HG03457 (cell line): Measurements from ENCODE around the gene GATA2.

Experiments used
- ATAC-seq: cut with Tn5 transposase; IDR thresholded peaks from one replicate; pipeline ENCODE4 v1.9.1; 2021; ENCODE audit warnings: moderate number of reproducible peaks; ENCODE audit not compliant: unreplicated experiment

Gene GATA2

GRCh38 chr3:128492671-128493569 lies at the start of gene GATA2:
Gene GATA2 (minus strand): TSS chr3:128493201. CDS start chr3:128487031, 6,170 bp downstream.
- ATAC-seq = no peak

- no peak for ATAC-seq
Observed at GRCh38 chr3:128541246-128541645, 48.2 kb upstream of the GATA2 start.

- ATAC-seq = no peak
Observed at GRCh38 chr3:128539376-128539775, 46.4 kb upstream of the GATA2 start.

GRCh38 chr3:128537091-128537703 lies 44.2 kb upstream of the GATA2 start:
- ATAC-seq = no peak

GRCh38 chr3:128532012-128532983 lies 39.3 kb upstream of the GATA2 start:
- ATAC-seq = no peak

- no peak for ATAC-seq
Observed at GRCh38 chr3:128524374-128525299, 31.6 kb upstream of the GATA2 start.

GRCh38 chr3:128523591-128523990 lies 30.6 kb upstream of the GATA2 start:
- no peak for ATAC-seq

- ATAC-seq = no peak
Observed at GRCh38 chr3:128521715-128522114, 28.7 kb upstream of the GATA2 start.

- no peak for ATAC-seq
Observed at GRCh38 chr3:128518587-128519490, 25.8 kb upstream of the GATA2 start.

GRCh38 chr3:128517648-128518047 lies 24.6 kb upstream of the GATA2 start:
- no peak for ATAC-seq

- no peak for ATAC-seq
Observed at GRCh38 chr3:128515967-128516366, 23.0 kb upstream of the GATA2 start.

- no peak for ATAC-seq
Observed at GRCh38 chr3:128508852-128509251, 15.9 kb upstream of the GATA2 start.

GRCh38 chr3:128506754-128507153 lies 13.8 kb upstream of the GATA2 start:
- ATAC-seq = no peak

GRCh38 chr3:128505771-128506170 lies 12.8 kb upstream of the GATA2 start:
- no peak for ATAC-seq

- ATAC-seq = no peak
Observed at GRCh38 chr3:128504963-128505730, 12.1 kb upstream of the GATA2 start.

GRCh38 chr3:128504533-128504915 lies 11.5 kb upstream of the GATA2 start:
- ATAC-seq = no peak

GRCh38 chr3:128503751-128504532 lies 10.9 kb upstream of the GATA2 start:
- no peak for ATAC-seq
